GM19240 (cell line): ENCODE measurements around the gene SLC43A1.
"Not testable (repeated sequence)": the region's sequence is repeated elsewhere in the genome, so short reads cannot be mapped to it uniquely, and the experiment has no call there.

ENCODE experiments used
- DNase-seq: peaks from one replicate; pipeline ENCODE4 v3.0.0; 2011; ENCODE audit warnings: low spot score; ENCODE audit not compliant: insufficient read length

SLC43A1 gene

DNA sequence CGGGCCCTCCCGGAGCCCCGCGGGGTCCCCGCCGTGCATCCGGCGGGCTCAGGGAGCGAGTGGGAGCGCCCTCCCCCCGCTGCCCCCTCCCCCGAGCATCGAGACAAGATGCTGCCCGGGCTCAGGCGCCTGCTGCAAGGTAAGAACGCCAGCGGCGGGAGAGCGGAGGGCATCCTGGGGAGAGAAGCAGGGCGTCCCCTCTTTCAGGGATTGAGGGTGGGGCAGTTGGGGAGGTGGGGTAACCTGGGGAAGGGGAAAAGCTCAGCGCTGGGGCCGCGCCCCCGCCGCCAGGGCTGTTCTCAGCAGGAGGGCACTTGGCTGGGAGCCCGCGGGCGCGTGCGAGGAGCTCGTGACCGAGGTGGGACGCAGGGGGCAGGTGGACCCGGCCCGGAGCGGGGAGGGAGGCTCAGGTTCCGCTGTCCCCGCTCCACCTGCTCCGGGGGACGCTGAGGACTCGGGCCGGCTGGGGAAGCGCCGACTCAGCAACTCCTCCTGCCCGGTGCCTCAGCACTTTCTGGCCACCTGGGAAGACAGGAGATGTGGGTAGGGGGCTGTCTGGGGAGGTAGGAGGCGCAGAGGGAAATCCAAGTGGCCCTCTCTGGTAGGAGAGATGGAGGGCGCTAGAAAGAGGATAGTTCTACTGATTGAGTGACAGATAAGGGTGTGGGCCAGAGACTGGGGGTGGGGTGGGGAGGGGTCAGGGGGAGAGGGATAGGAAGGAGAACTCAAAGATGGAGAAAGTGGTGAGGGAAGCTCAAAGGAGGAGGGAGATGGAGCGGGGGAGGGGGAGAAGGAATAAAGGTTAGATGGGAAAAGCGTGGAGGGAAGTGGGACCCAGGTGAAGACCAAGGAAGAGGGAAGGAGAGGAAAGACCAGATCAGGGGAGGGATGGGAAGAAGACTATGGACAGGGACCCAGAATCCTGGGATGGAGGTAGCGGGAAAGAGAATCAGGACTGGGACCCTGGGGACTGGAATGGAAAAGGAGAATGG, 54.4 kb downstream of the SLC43A1 start:
- DNase-seq = no peak

DNA sequence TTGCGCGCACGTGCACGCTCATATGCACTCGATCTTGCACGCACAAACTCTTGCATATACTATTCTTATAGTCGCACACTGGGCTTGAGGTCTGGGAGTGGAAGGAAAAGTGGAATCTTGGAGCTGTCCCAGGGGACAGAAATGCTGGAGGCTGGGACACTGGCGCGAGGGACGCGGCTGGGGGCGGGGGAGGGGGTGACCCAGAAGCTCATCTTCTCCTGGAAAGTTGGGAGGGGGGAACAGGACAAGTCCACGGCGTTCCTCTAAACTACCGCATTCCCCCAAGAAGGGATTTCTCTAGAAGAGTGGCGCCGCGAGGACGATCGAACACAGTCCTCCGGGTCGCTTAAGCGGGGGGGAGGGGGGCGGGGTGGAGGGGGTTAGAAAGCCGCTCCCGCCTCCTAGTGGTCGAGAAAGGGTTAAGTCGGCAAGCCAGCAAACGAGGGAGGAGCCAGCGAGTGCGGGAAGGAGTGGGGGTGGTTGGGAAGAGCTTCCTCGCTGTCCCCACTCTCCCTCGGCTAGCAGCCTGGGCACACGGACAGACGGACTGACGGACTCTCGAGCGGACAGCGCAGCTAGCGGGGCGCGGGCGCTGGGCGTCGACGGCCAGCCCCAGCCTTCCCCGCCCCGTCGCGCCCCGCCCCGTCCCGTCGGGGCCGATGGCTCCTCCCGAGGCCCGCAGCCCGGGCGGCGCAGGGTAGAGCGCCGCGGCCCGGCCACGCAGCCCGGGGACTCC, 55.3 kb downstream of the SLC43A1 start, which contains the start of gene RTN4RL2:
RTN4RL2 (plus strand) TSS at position 507 of the 736 bp plus-strand sequence. CDS start 338 bp downstream, outside the sequence.
- no peak for DNase-seq

- no peak for DNase-seq
These were observed 56.1 kb downstream of the SLC43A1 start for GRCh38 chr11:57459164-57460021.

- DNase-seq = no peak
These were observed 56.9 kb downstream of the SLC43A1 start for GRCh38 chr11:57458410-57459163.

DNA sequence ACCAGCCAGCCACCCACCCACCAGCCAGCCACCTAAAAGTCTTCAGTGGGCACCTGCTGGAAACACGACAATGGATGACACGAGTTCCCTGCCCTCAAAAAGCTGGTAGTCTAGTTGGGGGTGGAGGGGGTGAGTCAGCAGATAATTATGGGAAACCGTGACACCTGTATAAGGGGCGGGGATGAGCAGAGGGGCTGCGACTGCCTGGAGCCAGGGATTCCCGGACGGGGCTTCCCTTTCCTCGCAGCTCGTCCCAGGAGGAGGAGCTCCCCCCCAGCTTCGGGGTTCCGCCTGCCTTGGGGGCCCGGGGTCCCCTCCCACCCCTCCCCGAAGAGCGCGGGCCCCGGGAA, 57.5 kb downstream of the SLC43A1 start:
- no peak for DNase-seq

GRCh38 chr11:57457643-57458023, 57.9 kb downstream of the SLC43A1 start:
- DNase-seq = no peak

DNA sequence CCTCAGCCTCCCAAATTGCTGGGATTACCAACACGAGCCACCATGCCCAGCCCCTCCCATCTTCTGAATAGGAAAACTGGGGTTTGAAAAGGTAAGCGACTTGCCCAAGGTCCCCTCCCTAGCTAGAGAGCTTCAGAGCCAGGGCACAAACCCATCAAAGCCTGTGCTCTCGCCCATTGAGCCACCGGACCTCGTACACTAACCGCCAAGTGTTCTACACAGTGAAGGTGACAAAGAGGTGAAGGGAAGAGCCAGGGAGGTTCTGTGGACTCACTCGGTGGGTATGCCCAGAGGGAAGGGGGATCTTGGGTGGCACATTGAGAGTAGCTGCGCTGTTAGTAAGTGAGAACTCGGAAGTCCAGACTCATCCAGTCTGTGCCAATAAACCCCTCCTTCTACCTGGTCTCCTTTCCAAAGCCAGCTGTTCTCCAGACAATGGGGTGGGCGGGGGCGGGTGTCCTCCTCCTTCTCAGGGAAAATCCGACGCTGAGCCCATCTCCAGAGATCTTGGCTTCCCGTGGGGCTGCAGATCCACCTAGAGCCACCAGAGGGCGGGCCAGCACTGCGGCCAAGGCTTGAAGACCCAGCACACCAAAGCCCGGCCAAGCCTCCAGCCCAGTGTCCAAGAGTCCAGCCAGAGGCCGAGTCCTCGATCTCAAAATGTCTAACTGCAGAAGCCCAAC, 58.4 kb downstream of the SLC43A1 start:
- DNase-seq = peak; percentile 73

DNA sequence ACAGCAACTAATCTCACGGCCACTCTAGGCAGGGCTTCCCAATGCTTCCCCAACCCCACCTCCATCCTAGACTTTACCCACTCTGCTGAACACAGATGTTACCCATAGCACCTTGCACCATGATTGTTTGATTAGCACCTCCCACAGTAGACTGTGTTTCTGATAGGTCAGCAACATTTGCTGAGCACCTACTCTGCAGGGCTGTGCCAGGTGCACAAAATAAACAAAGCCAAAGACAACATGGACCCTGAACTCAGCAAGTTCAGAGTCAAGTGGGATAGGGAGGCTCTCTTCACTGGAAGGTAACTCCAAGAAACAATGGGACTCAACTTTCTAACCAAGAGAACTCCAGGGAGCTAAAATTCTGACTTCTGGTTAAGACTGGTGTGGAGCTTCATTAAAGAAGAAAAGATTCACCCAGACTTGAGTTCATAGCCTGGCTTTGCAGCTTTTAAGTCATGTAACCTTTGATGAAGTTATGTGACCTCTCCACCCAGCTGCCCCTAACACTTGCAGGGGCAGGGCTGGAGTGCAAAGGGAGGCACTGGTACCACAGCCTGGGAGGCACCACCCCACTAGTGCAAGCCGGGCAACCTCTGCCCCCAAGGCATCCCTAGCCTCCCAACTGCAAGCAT, 61.8 kb downstream of the SLC43A1 start:
- DNase-seq = no peak

DNA sequence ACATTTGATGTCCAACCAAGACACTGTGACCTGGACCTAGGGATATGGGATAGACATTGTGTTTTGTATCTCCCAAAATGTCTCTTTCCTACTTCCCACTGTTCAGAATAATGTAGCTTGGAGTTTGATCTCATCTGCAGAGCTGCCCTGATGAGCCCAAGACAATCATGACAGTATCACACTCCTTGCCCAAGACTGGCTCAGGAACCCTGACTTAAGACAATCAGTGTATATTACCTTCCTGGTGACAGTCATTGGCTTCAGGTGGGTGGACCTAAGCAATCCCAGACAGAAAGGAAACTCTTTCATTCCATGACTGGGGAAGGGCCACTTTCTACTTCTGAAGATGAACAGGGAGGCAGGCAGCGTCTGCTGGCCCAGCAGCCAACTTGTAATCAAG, 69.4 kb downstream of the SLC43A1 start:
- no peak for DNase-seq

GRCh38 chr11:57445122-57445394, 70.4 kb downstream of the SLC43A1 start:
- DNase-seq = not testable (repeated sequence)

GRCh38 chr11:57444362-57445121, 71.0 kb downstream of the SLC43A1 start:
- no peak for DNase-seq

DNA sequence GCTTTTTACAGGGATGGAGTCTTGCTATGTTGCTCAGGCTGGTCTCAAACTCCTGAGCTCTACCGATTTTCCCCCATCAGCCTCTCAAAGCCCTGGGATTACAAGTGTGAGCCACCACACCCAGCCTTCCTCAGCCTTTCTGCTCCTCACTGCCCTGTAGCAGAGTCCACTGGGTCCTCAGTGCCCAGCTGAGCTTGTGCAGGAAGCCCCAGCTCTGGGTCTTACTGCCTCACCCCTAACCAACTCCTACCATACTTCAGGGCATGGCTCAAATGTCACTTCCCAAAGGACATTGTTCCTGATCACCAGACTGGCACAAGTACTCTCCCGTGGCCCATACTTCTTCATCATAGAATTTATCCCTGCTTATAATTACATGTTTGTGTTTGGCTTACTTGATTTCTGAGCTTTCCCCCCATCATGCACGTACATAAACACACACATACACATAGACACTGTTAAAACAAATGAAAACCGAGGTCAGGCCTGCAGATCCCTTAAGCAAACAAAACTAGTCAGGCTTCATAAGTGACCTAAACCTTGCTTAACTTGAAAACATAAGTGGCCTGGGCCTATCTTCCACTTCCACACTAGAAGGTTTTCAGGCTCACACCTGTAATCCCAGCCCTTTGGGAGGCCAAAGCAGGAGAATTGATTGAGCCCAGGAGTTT, 74.6 kb downstream of the SLC43A1 start:
- no peak for DNase-seq

GRCh38 chr11:57439786-57440185, 75.7 kb downstream of the SLC43A1 start:
- DNase-seq = no peak

DNA sequence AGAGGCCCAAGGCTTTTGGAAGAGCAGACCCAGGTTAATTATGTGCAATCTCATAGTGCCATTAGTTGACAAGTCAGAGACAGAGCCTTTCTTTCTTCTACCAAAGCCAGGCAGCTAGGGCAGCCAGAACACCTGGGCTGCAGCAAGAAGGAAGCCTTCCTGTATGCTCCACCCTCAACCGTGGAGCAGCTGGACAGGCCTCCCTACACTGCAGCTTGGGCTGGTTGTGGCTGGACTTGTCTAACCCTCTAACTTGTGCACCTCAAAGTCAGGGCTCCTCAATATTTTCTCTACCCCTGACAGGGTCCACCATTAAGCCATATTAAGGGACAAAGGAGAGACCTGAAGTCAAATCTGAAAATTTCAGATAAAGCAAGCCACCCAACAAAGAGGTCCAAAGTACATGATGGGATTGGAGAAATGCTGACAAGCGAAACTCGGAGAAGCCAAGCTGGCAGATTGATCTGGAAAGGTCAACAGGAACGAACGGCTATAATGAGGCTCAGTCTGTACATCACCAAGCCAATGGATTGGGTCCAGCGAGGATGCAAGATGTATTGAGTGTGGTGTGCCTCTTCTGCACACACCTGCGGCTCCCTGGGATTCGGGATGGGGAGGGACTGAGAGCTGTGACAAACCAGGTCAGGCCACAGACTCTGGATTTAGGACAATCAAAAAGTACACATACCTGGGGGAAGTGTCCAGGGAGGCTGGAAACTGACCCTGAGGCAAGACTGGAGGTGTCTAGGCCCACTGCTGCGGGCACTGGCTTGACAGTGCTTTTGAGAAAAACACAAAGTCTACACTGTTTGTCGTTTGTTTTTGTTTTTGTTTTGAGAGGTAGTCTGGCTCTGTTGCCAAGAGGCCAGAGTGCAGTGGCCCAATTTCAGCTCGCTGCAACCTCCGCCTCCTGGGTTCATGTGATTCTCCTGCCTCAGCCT, 76.9 kb downstream of the SLC43A1 start:
- DNase-seq = no peak

DNA sequence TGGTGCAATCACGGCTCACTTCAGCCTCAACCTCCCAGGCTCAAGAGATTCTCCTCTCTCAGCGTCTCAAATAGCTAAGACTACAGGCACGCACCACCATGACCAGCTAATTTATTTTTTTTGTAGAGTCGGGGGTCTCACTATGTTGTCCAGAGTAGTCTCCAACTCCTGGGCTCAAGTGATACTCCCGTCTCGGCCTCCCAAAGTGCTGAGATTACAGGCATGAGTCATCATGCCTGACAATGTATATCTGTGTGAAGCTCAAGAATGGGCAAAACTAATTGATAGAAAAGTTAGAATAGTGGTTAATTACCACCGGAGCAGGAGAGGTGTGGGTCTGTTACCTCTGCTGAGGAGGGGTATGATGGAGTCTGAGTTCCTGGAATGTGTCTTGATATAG, 79.5 kb downstream of the SLC43A1 start:
- DNase-seq = no peak

DNA sequence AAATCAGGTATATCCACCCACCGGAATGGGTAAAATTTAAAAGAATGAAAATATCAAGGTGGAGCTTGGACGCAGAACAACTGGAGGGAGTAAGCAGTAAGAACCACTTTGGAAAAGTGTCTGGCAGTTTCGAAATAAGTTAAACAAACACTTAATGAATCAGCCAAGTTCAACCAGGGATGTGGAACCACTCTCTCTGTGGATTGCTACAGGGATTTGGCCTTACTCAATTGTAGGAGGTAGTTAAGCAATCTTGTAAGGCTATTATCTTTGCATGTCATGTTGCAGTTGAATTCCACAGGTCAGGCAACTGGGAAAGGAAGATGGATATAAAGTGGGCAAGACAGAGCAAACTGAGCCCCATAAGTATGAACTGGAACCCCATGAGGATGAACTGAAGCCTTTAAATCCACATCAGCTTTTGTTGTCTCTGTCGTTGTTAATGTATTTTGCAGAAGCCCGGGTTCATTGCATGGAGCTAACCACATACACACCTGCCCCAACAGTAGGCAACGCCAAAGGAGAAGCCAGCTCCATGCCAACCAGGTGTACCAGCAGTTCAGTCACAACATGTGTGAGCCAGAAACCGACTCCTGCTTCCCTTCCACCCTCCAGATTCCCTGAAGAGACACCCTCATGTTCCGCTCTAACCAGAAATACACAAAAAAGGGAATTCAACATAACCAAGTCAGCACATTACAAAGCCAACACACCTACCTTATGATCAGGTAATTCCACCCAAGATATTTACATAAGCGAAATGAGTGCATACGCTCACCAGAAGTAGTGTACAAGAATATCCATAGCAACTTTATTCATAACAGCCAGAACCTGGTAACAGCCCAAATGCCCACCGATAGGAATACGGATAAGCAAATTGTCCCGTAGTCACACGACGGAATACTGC, 80.6 kb downstream of the SLC43A1 start:
- no peak for DNase-seq
